HepG2 (cell line): ENCODE results near the gene KLF7. TPM values are rescaled to one million over a fixed set of nuclear protein-coding genes. Genes with fewer than 3 reads are reported as not detected.

Source experiments
- ATAC-seq: fragments of 200-7000 bp; cut with Tn5 transposase; 3 replicates; pipeline ENCODE4 v1.9.1; 2020; ENCODE audit warnings: mild to moderate bottlenecking, moderate library complexity
- BruUV-seq: library from RNA; stranded (reverse); fragments of 400-500 nt; replicated peaks from 2 replicates; lab custom pipeline; 2021; lab: Mats Ljungman, UMichigan
- CTCF ChIA-PET: fragments of 300-600 bp; formaldehyde crosslinking; extraction: SDS; loops from one replicate; lab custom pipeline; 2021; ENCODE audit warnings: low total read pairs, inconsistent platforms, low intra/inter-chr PET ratio; lab: Yijun Ruan, JAX
- POLR2A ChIA-PET: fragments of 350-600 bp; sonication (Branson Sonifier 250); formaldehyde crosslinking; loops from one replicate; lab custom pipeline; 2020; ENCODE audit warnings: antibody characterized with exemption, inconsistent platforms; lab: Yijun Ruan, JAX
- DNase-seq: peaks from one replicate; pipeline ENCODE4 v3.0.0-alpha.2; 2015; ENCODE audit warnings: low spot score
- FAIRE-seq: peaks from 3 replicates; lab custom pipeline; 2011; peaks lifted over from hg19 to GRCh38; lab: Jason Lieb, UNC
- H2AFZ ChIP-seq: one replicate; pipeline ENCODE4 v1.6.1; 2011; ENCODE audit warnings: low read length, inconsistent platforms
- H3K27ac ChIP-seq: fragments of 300-600 bp; 3 replicates; pipeline ENCODE4 v1.8.0; 2011; ENCODE audit warnings: mixed run types, mild to moderate bottlenecking, mixed read lengths, low read length, inconsistent platforms; ENCODE audit not compliant: insufficient read depth; ENCODE audit errors: extremely low read length
- H3K27me3 ChIP-seq, 2 experiments: fragments of 200-600 bp in 1 of 2; 2 replicates in 1 of 2; 3 replicates in 1 of 2; pipeline versions ENCODE4 v1.6.0 to v1.8.0; 2011; ENCODE audit warnings: low read length in 2 of 2, mild to moderate bottlenecking in 2 of 2, moderate library complexity in 2 of 2, inconsistent platforms in 1 of 2; ENCODE audit not compliant: insufficient read depth in 2 of 2, control insufficient read depth in 1 of 2
- H3K36me3 ChIP-seq, 2 experiments: fragments of 200-600 bp in 1 of 2; replicated peaks in 1 of 2; 2 replicates in 1 of 2; 3 replicates in 1 of 2; pipeline versions ENCODE4 v1.5.1 to v1.8.0; 2011; ENCODE audit warnings: low read length in 2 of 2, inconsistent platforms in 1 of 2; ENCODE audit not compliant: insufficient read depth in 2 of 2, control insufficient read depth in 1 of 2
- H3K4me1 ChIP-seq: 2 replicates; pipeline ENCODE4 v1.5.1; 2012; ENCODE audit warnings: low read length, inconsistent platforms; ENCODE audit not compliant: insufficient read depth
- H3K4me2 ChIP-seq: 2 replicates; pipeline ENCODE4 v1.6.0; 2011; ENCODE audit warnings: low read depth, low read length, inconsistent platforms
- H3K4me3 ChIP-seq, 3 experiments: fragments of 200-600 bp in 1 of 3; sonication (generic), shearing (Covaris generic) in 1 of 3; replicated peaks in 1 of 3; 2 replicates each; pipeline ENCODE4 v1.5.1; 2011 to 2016; ENCODE audit warnings: low read length in 3 of 3, inconsistent platforms in 2 of 3, low read depth in 2 of 3, mild to moderate bottlenecking in 2 of 3, control low read depth in 1 of 3, mixed read lengths in 1 of 3; ENCODE audit not compliant: insufficient read depth in 1 of 3
- H3K79me2 ChIP-seq: one replicate; pipeline ENCODE4 v1.6.1; 2011; ENCODE audit warnings: low read length, inconsistent platforms; ENCODE audit not compliant: insufficient read depth
- H3K9ac ChIP-seq: 2 replicates; pipeline ENCODE4 v1.6.0; 2011; ENCODE audit warnings: mild to moderate bottlenecking, low read depth, low read length, inconsistent platforms; ENCODE audit not compliant: insufficient read depth
- H3K9me3 ChIP-seq: 2 replicates; pipeline ENCODE4 v1.5.1; 2012; ENCODE audit warnings: mild to moderate bottlenecking, low read length
- H4K20me1 ChIP-seq: 2 replicates; pipeline ENCODE4 v1.6.0; 2011; ENCODE audit warnings: inconsistent platforms, mild to moderate bottlenecking, low read length, moderate library complexity; ENCODE audit not compliant: insufficient read depth
- AHR ChIP-seq: IDR thresholded peaks from 2 replicates; pipeline ENCODE4 v1.6.1; 2018; ENCODE audit warnings: missing genetic modification reagents, missing compliant biosample characterization
- AKAP8 ChIP-seq: sonication (generic); formaldehyde crosslinking; IDR thresholded peaks from 2 replicates; pipeline ENCODE4 v1.5.1; 2020; ENCODE audit warnings: mild to moderate bottlenecking, missing genetic modification reagents
- BCL6 ChIP-seq: IDR thresholded peaks from 2 replicates; pipeline ENCODE4 v1.6.1; 2016; ENCODE audit warnings: missing genetic modification reagents, missing compliant biosample characterization
- DMAP1 ChIP-seq: IDR thresholded peaks from 2 replicates; pipeline ENCODE4 v1.6.1; 2016
- HDAC1 ChIP-seq: sonication (generic); formaldehyde crosslinking; IDR thresholded peaks from 2 replicates; pipeline ENCODE4 v1.5.1; 2020; ENCODE audit warnings: mild to moderate bottlenecking, missing genetic modification reagents
- KAT8 ChIP-seq: IDR thresholded peaks from 2 replicates; pipeline ENCODE4 v1.6.1; 2016; ENCODE audit warnings: missing genetic modification reagents, missing compliant biosample characterization
- MIER2 ChIP-seq: IDR thresholded peaks from 2 replicates; pipeline ENCODE4 v1.6.1; 2016; ENCODE audit warnings: missing biosample characterization, missing genetic modification reagents
- PAX8 ChIP-seq: sonication (generic); formaldehyde crosslinking; IDR thresholded peaks from 2 replicates; pipeline ENCODE4 v1.8.0; 2022; ENCODE audit warnings: mild to moderate bottlenecking, missing genetic modification reagents, borderline replicate concordance
- SP140L ChIP-seq: sonication (generic); formaldehyde crosslinking; IDR thresholded peaks from 2 replicates; pipeline ENCODE4 v1.4.0; 2020; ENCODE audit warnings: missing genetic modification reagents, borderline replicate concordance
- SRF ChIP-seq: IDR thresholded peaks from 2 replicates; pipeline ENCODE4 v1.6.1; 2011; ENCODE audit warnings: mild to moderate bottlenecking, low read depth, low read length, moderate library complexity
- ZFP1 ChIP-seq: IDR thresholded peaks from 2 replicates; pipeline ENCODE4 v1.6.1; 2016
- ZNF326 ChIP-seq: sonication (generic); formaldehyde crosslinking; IDR thresholded peaks from 2 replicates; pipeline ENCODE4 v1.4.0; 2020; ENCODE audit warnings: missing genetic modification reagents, borderline replicate concordance
- ZNF432 ChIP-seq: sonication (generic); formaldehyde crosslinking; IDR thresholded peaks from 2 replicates; pipeline ENCODE4 v1.5.0; 2020; ENCODE audit warnings: missing genetic modification reagents, mild to moderate bottlenecking, borderline replicate concordance
- ZNF44 ChIP-seq: sonication (generic); formaldehyde crosslinking; IDR thresholded peaks from 2 replicates; pipeline ENCODE4 v1.5.1; 2020; ENCODE audit warnings: mild to moderate bottlenecking, missing genetic modification reagents
- ZNF567 ChIP-seq: sonication (generic); formaldehyde crosslinking; IDR thresholded peaks from 2 replicates; pipeline ENCODE4 v1.8.1; 2023; ENCODE audit warnings: mild to moderate bottlenecking, missing genetic modification reagents, borderline replicate concordance
- ZNF670 ChIP-seq: sonication (generic); formaldehyde crosslinking; IDR thresholded peaks from 2 replicates; pipeline ENCODE4 v1.8.0; 2022; ENCODE audit warnings: mild to moderate bottlenecking, missing genetic modification reagents, borderline replicate concordance
- ZNF782 ChIP-seq: sonication (generic); formaldehyde crosslinking; IDR thresholded peaks from 2 replicates; pipeline ENCODE4 v1.4.0; 2020; ENCODE audit warnings: missing genetic modification reagents, mild to moderate bottlenecking, borderline replicate concordance
- ZSCAN21 ChIP-seq: sonication (generic); formaldehyde crosslinking; IDR thresholded peaks from 2 replicates; pipeline ENCODE4 v1.8.0; 2022; ENCODE audit warnings: mild to moderate bottlenecking, missing genetic modification reagents, moderate library complexity, borderline replicate concordance
- ZSCAN25 ChIP-seq: sonication (generic); formaldehyde crosslinking; IDR thresholded peaks from 2 replicates; pipeline ENCODE4 v1.8.0; 2022; ENCODE audit warnings: mild to moderate bottlenecking, missing genetic modification reagents
- ZSCAN30 ChIP-seq: sonication (generic); formaldehyde crosslinking; IDR thresholded peaks from 2 replicates; pipeline ENCODE4 v1.5.0; 2020; ENCODE audit warnings: mild to moderate bottlenecking, missing genetic modification reagents
- ZSCAN9 ChIP-seq: IDR thresholded peaks from 2 replicates; pipeline ENCODE4 v1.6.1; 2016; ENCODE audit warnings: borderline replicate concordance
- WGBS: methylation state at CpG from one replicate; pipeline ENCODE4 v1.1.6; 2017; ENCODE audit warnings: low lambda C conversion rate; 5-methylcytosine and 5-hydroxymethylcytosine counted together
- in situ Hi-C: cut with HindIII; loops from 2 replicates; pipeline ENCODE4 v1.10.0; 2017; ENCODE audit warnings: low pct_unique_long_range_greater_than_20kb; ENCODE audit not compliant: extremely low pct_ligation_motif_present
- intact Hi-C: fragments of 100-400 bp; cut with micrococcal nuclease; formaldehyde crosslinking; loops from one replicate; pipeline ENCODE4 v1.10.0; 2022; ENCODE audit not compliant: unreplicated experiment
- polyA plus RNA-seq, 8 experiments: library from polyadenylated mRNA; depleted of rRNA in 3 of 8; stranded (reverse) in 7 of 8; unstranded in 1 of 8; fragments of >200 nt; fragmentation: Illumina TruSeq in 4 of 8; extraction: Trizol in 4 of 8; gene quantifications; 2 replicates each; pipeline versions ENCODE4 v1.2.1 to v1.2.3, GENCODE V29; 2011 to 2016; ENCODE audit warnings: low read depth in 4 of 8, missing spikeins in 1 of 8, mixed read lengths in 1 of 8; ENCODE audit not compliant: insufficient read depth in 1 of 8
- total RNA-seq, 5 experiments: library from RNA; depleted of rRNA; stranded (reverse); fragments of >200 nt; fragmentation: Illumina TruSeq; extraction: Trizol; gene quantifications; 2 replicates each; pipeline ENCODE4 v1.2.3, GENCODE V29; 2016; ENCODE audit warnings: low read depth in 1 of 5
- TF ChIP-seq, protein P1 (sequence below): sonication (generic); formaldehyde crosslinking; IDR thresholded peaks from 2 replicates; pipeline ENCODE4 v1.4.0; 2020; ENCODE audit warnings: missing genetic modification reagents
- TF ChIP-seq, protein P2 (sequence below): sonication (generic); formaldehyde crosslinking; conservative IDR thresholded peaks from 2 replicates; pipeline ENCODE4 v1.4.0; 2020; ENCODE audit warnings: missing genetic modification reagents

KLF7 gene
- total and polyA plus RNA-seq, 2 of the 13 experiments (the other 11 are each of a cell fraction or from before 2014, with no cell fraction given), result 2.6 to 5.4 TPM

DNA sequence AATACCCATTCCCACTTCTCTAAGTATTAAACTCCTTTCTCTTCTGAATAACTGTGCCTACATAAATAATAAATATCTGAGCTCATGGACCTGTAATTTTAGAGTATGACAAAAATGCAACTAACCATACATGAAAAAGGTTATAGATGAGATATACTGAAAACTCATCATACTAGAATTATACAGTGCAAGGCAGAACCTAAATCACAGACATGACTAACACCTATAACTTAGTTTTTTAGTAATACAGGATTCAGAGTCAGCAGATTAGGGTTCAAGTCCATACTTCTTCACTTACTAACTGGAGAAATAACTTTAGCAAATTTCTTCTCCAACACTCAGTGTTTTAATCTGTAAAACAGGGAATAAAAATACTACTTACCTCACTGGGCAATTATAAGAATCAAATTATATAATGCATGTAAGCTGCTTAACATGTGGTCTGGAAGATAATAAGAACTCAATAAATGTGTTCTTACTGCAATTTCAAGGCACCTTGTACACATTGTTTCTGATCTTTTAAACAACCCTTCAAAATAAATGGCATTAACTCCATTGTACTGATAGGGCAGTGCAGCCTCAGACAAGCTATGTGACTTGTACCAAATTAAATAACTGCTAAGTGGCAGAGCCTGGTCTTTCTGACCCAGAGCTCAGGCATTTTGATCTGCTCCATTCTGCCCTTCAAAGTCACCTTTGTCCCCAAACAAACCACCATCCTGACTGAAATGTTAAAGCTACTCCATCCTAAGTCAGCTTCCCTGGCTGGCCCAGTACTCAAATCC is 39.6 kb upstream of the KLF7 start:
- in situ Hi-C loops (no loop called here), intact Hi-C loops (no loop called here)
- no peak for FAIRE-seq

DNA sequence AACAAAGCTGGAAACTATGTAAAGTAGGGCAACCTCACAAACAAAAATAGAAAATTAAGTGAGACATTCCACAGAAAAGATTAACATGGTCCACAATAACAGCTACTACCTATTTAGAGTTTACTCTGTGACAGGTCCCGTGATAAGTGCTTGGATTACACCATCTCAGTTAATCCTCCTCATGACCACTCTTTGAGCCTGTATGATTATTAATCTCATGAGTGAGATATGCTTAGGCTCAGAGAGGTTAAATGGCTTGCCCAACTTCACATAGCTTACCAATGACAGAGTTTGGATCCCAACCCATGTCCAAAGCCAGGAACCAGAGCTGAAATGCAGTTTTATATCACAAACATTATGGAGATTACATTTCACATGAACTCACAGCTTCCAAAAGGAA is 37.3 kb upstream of the KLF7 start:
- DNase-seq (no peak), ATAC-seq (no peak), FAIRE-seq (no peak)
- in situ Hi-C loops, result no loop called here
- intact Hi-C loops, result no loop called here
- no peak overlapping the region for H2AFZ ChIP-seq
- H3K4me1 ChIP-seq, result no peaks in the 10 kb centered on the region
- H3K4me3 ChIP-seq, result no peak overlapping the region
- H3K9me3 ChIP-seq, result no peaks in the 10 kb centered on the region
- no peak overlapping the region for H3K4me2 ChIP-seq
- BruUV-seq, result no TSS peak
- H3K27me3 ChIP-seq, result no peaks in the 10 kb centered on the region
- H3K27ac ChIP-seq, result no peak overlapping the region
- H3K9ac ChIP-seq, result no peak overlapping the region
- CTCF ChIA-PET, result no interaction called here
- no peaks in the 10 kb centered on the region for H4K20me1 ChIP-seq
- H3K36me3 ChIP-seq, result no peaks in the 10 kb centered on the region
- WGBS, result 0% methylated on average over 1 of the region's 1 CpG
- no peaks in the 10 kb centered on the region for H3K79me2 ChIP-seq
- POLR2A ChIA-PET, result no interaction called here
- TF ChIP-seq ZSCAN30 (CRISPR knock-in tag) (no peak), ZNF432 (CRISPR knock-in tag) (no peak), KAT8 (CRISPR knock-in tag) (no peak), ZNF567 (CRISPR knock-in tag) (no peak), ZSCAN25 (CRISPR knock-in tag) (no peak), ZNF782 (CRISPR knock-in tag) (no peak), MIER2 (CRISPR knock-in tag) (no peak), ZSCAN21 (CRISPR knock-in tag) (no peak), SP140L (CRISPR knock-in tag) (no peak), BCL6 (CRISPR knock-in tag) (no peak), ZFP1 (no peak), ZNF670 (CRISPR knock-in tag) (no peak), DMAP1 (no peak), SRF (no peak), ZNF326 (CRISPR knock-in tag) (no peak)
- TF ChIP-seq, protein P1, sequence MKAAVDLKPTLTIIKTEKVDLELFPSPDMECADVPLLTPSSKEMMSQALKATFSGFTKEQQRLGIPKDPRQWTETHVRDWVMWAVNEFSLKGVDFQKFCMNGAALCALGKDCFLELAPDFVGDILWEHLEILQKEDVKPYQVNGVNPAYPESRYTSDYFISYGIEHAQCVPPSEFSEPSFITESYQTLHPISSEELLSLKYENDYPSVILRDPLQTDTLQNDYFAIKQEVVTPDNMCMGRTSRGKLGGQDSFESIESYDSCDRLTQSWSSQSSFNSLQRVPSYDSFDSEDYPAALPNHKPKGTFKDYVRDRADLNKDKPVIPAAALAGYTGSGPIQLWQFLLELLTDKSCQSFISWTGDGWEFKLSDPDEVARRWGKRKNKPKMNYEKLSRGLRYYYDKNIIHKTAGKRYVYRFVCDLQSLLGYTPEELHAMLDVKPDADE (CRISPR knock-in tag), result no peak
- TF ChIP-seq, protein P2, sequence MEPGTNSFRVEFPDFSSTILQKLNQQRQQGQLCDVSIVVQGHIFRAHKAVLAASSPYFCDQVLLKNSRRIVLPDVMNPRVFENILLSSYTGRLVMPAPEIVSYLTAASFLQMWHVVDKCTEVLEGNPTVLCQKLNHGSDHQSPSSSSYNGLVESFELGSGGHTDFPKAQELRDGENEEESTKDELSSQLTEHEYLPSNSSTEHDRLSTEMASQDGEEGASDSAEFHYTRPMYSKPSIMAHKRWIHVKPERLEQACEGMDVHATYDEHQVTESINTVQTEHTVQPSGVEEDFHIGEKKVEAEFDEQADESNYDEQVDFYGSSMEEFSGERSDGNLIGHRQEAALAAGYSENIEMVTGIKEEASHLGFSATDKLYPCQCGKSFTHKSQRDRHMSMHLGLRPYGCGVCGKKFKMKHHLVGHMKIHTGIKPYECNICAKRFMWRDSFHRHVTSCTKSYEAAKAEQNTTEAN, result no peak

More for the DNA sequence above, 39.6 kb upstream of the KLF7 start:
- ChIA-PET POLR2A (no interaction called here), CTCF (no interaction called here)
- Histone ChIP-seq H3K4me1 (no peaks in the 10 kb centered on the region), H3K9ac (no peak overlapping the region), H3K9me3 (no peaks in the 10 kb centered on the region), H3K4me3 (no peak overlapping the region), H3K27me3 (no peaks in the 10 kb centered on the region), H4K20me1 (no peaks in the 10 kb centered on the region), H3K27ac (no peak overlapping the region), H2AFZ (no peak overlapping the region), H3K79me2 (no peaks in the 10 kb centered on the region), H3K4me2 (no peak overlapping the region), H3K36me3 (no peaks in the 10 kb centered on the region)
- ATAC-seq (no peak), DNase-seq (no peak)
- no TSS peak for BruUV-seq
- TF ChIP-seq AKAP8 (CRISPR knock-in tag), result no peak
- TF ChIP-seq PAX8 (CRISPR knock-in tag), result no peak
- TF ChIP-seq ZNF44, result no peak
- TF ChIP-seq HDAC1, result no peak
- TF ChIP-seq ZSCAN9 (CRISPR knock-in tag), result no peak
- no peak for TF ChIP-seq AHR (CRISPR knock-in tag)
